ENCODE measurements around the gene POLD3. TPM values are rescaled to one million over a fixed set of nuclear protein-coding genes. Genes with fewer than 3 reads are reported as not detected.

POLD3 gene
- total RNA-seq, 1 donor from 2014 or later, result 16.3 TPM

- Mint-ChIP-seq H3K9me3 (no peaks in the 10 kb centered on the region), H3K4me3 (no peak overlapping the region), H3K4me1 (no peaks in the 10 kb centered on the region), H3K36me3 (ENCODE audit: low read depth) (no peaks in the 10 kb centered on the region), H3K27ac (no peak overlapping the region), H3K27me3 (peaks cover 25% of the 10 kb centered on the region)
- CTCF ChIA-PET, result no interaction called here
- no peak for TF ChIP-seq CTCF (IDR thresholded peaks at IDR 0.05)
- POLR2A ChIA-PET, result no interaction called here
- intact Hi-C loops (cut with micrococcal nuclease), result no loop called here
- ATAC-seq (ENCODE audit: low read depth) (no peak), DNase-seq (no peak)
Measured at GRCh38 chr11:74685338-74685737, 93.0 kb downstream of the POLD3 start.

- Mint-ChIP-seq H3K27ac (no peak overlapping the region), H3K4me3 (no peak overlapping the region), H3K36me3 (ENCODE audit: low read depth) (no peaks in the 10 kb centered on the region), H3K4me1 (no peaks in the 10 kb centered on the region), H3K9me3 (no peaks in the 10 kb centered on the region), H3K27me3 (peaks cover 25% of the 10 kb centered on the region)
- CTCF ChIA-PET, result no interaction called here
- DNase-seq, result no peak
- intact Hi-C loops (cut with micrococcal nuclease), result no loop called here
- no peak for ATAC-seq (ENCODE audit: low read depth)
- POLR2A ChIA-PET, result no interaction called here
- TF ChIP-seq CTCF (IDR thresholded peaks at IDR 0.05), result no peak
Measured at GRCh38 chr11:74685905-74686304, 93.5 kb downstream of the POLD3 start.

- intact Hi-C loops (cut with micrococcal nuclease), result no loop called here
- no peak for ATAC-seq (ENCODE audit: low read depth)
- H3K36me3 Mint-ChIP-seq (ENCODE audit: low read depth), result no peaks in the 10 kb centered on the region
- H3K27me3 Mint-ChIP-seq, result peaks cover 20% of the 10 kb centered on the region
- no peak overlapping the region for H3K27ac Mint-ChIP-seq
- no peak for TF ChIP-seq CTCF (IDR thresholded peaks at IDR 0.05)
- H3K4me3 Mint-ChIP-seq, result no peak overlapping the region
- POLR2A ChIA-PET, result no interaction called here
- CTCF ChIA-PET, result no interaction called here
- no peaks in the 10 kb centered on the region for H3K4me1 Mint-ChIP-seq
- no peak for DNase-seq
- no peaks in the 10 kb centered on the region for H3K9me3 Mint-ChIP-seq
Measured at GRCh38 chr11:74686792-74687191, 94.4 kb downstream of the POLD3 start.

- POLR2A ChIA-PET, result no interaction called here
- no peaks in the 10 kb centered on the region for H3K4me1 Mint-ChIP-seq
- H3K4me3 Mint-ChIP-seq, result no peak overlapping the region
- no peaks in the 10 kb centered on the region for H3K36me3 Mint-ChIP-seq (ENCODE audit: low read depth)
- TF ChIP-seq CTCF (IDR thresholded peaks at IDR 0.05), result no peak
- peaks cover 16% of the 10 kb centered on the region for H3K27me3 Mint-ChIP-seq
- H3K9me3 Mint-ChIP-seq, result no peaks in the 10 kb centered on the region
- H3K27ac Mint-ChIP-seq, result no peak overlapping the region
- ATAC-seq (ENCODE audit: low read depth) (no peak), DNase-seq (no peak)
- intact Hi-C loops (cut with micrococcal nuclease), result no loop called here
- CTCF ChIA-PET, result no interaction called here
Measured at GRCh38 chr11:74687237-74688023, 95.0 kb downstream of the POLD3 start.

GRCh38 chr11:74689666-74690065, 97.3 kb downstream of the POLD3 start:
- no peaks in the 10 kb centered on the region for H3K9me3 Mint-ChIP-seq
- peaks cover 18% of the 10 kb centered on the region for H3K27me3 Mint-ChIP-seq
- no peak for ATAC-seq (ENCODE audit: low read depth)
- POLR2A ChIA-PET, result no interaction called here
- H3K36me3 Mint-ChIP-seq (ENCODE audit: low read depth), result no peaks in the 10 kb centered on the region
- H3K4me3 Mint-ChIP-seq, result no peak overlapping the region
- no peak for TF ChIP-seq CTCF (IDR thresholded peaks at IDR 0.05)
- CTCF ChIA-PET, result interaction anchor here (0.6 kb wide), 1 partner anchor 432 kb away, joined by 3 read pairs; no protein-coding TSS in a partner anchor
- no peak for DNase-seq
- H3K27ac Mint-ChIP-seq, result no peak overlapping the region
- intact Hi-C loops (cut with micrococcal nuclease), result no loop called here
- H3K4me1 Mint-ChIP-seq, result no peaks in the 10 kb centered on the region
